HepG2 (cell line): ENCODE data around the gene SWSAP1.

Experiments
- CC2D1A ChIP-seq: sonication (generic); formaldehyde crosslinking; IDR thresholded peaks from 2 replicates; pipeline ENCODE4 v1.8.1; 2023; ENCODE audit warnings: mild to moderate bottlenecking, missing genetic modification reagents
- HIC2 ChIP-seq: sonication (generic); formaldehyde crosslinking; IDR thresholded peaks from 2 replicates; pipeline ENCODE4 v1.9.0; 2022; ENCODE audit warnings: low read depth, missing genetic modification reagents
- MAZ ChIP-seq, 2 experiments: sonication (generic) in 1 of 2; formaldehyde crosslinking in 1 of 2; IDR thresholded peaks; 2 replicates each; pipeline versions ENCODE4 v1.5.0 to v1.6.1; 2012 to 2020; ENCODE audit warnings: low read depth in 2 of 2, mild to moderate bottlenecking in 2 of 2, borderline replicate concordance in 1 of 2, improper control_type of control experiment in 1 of 2, low read length in 1 of 2, missing genetic modification reagents in 1 of 2, moderate library complexity in 1 of 2
- PRMT3 ChIP-seq: sonication (generic); formaldehyde crosslinking; IDR thresholded peaks from 2 replicates; pipeline ENCODE4 v1.8.1; 2022; ENCODE audit warnings: low read depth, mild to moderate bottlenecking, moderate library complexity, missing genetic modification reagents, borderline replicate concordance
- SIN3A ChIP-seq: IDR thresholded peaks from 2 replicates; pipeline ENCODE4 v1.6.1; 2011; ENCODE audit warnings: low read depth, mild to moderate bottlenecking, control low read depth, low read length, borderline replicate concordance
- ZNF768 ChIP-seq: sonication (generic); formaldehyde crosslinking; IDR thresholded peaks from 2 replicates; pipeline ENCODE4 v1.4.0; 2020; ENCODE audit warnings: missing genetic modification reagents

- no peak for TF ChIP-seq ZNF768 (CRISPR knock-in tag)
- no peak for TF ChIP-seq HIC2 (CRISPR knock-in tag)
- TF ChIP-seq PRMT3 (CRISPR knock-in tag): no peak
- TF ChIP-seq CC2D1A (CRISPR knock-in tag): no peak
- TF ChIP-seq MAZ (IDR thresholded peaks at IDR 0.05; ENCODE audit: borderline replicate concordance, low read depth, low read length): no peak
- TF ChIP-seq MAZ (CRISPR knock-in tag; IDR thresholded peaks at IDR 0.05; ENCODE audit: low read depth): no peak
- TF ChIP-seq SIN3A: no peak
Measured at GRCh38 chr19:11390933-11391680, 16.6 kb downstream of the SWSAP1 start.
